Measurements from ENCODE around the gene LRRFIP1.
"Not testable (repeated sequence)": the region's sequence is repeated elsewhere in the genome, so short reads cannot be mapped to it uniquely, and the experiment has no call there.

LRRFIP1 gene

DNA sequence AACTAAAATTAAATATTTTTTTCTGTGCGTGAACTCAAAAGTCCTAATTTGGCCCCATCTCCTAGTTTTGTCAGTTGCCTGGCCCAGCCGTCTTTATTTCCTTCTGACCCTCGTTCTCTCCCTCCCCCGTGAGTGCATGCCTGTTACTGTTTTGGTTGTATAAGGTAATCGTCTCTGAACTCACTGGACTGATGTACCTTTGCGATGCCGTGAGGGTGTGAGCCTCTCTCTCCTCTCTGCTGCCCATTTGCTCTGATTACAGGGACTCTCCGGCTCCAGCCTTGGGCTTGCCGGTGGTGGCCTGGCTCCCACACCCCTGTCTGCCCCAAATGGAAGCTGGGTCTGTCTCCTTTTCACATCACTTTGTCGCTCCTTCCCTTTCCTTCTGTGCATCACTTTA, 104.7 kb downstream of the LRRFIP1 start:
- no peak for DNase-seq

DNA sequence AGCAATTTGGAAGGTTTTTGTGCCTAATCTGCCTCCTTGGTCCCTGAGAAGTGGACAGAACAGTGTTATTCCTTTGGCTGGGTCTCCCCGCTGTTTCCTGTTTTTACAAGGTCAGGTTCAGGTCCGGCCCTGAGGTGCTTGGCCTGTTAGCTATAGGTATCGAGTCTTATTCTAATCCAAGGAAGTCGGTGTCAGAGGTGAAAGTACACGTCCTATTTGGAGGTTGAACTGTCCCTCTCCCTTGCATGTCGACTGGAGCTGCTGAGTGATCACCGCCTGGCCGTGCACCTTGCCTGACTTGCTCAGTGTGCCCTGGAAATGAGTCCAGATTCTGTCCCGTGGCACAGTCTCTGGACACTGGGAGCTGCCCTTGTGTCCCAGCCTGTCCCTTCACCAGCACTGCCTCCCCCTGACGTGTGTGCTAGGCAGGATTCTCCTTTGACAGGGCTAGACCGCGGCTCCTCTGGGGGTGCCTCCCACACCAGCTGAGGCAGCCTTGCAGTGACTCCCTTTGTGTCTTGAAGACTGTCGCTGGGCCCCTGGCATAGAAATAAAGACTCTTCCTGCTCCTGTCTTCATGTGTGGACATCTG, 105.5 kb downstream of the LRRFIP1 start:
- no peak for DNase-seq

DNA sequence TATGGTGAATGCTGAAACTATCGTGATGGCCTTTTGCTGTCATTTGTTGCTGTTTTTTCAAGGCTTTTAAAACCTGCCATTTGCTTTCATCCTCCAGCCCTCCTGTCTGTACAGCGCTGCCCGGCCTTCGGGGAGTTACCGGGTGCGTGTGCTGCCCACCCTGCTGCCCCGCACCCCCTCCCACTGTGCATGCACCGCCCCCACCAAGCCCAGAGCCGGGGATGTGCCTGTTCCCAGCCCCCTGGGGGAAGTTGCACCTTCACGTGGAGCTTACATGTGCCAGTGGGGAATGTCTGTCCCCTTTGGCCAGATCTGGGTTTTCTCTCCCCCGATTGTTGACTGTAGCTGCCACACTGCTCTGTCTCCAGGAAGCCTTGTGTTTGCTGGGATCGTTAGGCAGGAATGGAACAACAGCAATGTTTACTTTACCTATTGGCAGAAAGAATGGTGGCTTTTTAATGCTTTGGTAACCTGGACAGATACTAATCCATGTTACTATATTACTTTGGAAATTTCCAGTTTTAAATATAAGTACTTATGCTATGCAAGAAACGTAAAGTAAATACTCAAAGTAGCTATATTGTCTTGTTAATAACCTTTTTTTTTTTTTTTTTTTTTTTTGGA, 106.4 kb downstream of the LRRFIP1 start:
- no peak for DNase-seq

DNA sequence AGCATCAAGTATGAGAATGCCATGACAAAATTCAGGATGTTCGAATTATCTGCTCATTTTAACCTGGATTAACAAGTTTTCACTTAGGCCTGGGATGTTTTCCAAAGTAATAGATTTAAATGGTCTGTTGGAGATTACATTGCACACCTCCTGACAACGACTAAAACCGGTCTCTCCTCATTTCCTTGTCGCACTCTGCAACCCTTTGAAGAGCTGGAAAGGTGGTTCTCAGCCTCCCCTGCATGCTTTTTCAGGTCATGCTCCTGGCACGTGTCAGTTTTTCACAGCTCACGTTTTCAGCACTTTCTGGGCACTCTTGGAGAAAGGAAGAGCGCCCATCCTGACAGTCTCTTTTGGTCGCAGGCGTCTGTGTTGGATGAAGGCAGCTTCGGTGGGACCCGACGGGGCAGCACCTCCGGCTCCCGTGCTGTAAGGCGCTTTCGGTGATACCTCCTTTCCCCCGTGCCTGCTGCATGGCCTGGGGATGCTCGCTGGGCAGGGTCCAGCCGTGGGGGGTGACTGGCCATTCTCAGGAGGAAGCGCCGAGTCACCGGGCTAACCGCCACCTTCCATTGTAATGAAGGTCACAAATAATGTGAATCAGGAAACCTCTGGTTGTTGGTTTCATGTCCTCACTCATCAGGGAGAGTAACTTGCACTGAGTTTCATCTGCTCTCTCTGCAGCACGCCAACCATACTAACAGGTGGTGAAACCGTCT, 107.7 kb downstream of the LRRFIP1 start:
- DNase-seq = no peak

DNA sequence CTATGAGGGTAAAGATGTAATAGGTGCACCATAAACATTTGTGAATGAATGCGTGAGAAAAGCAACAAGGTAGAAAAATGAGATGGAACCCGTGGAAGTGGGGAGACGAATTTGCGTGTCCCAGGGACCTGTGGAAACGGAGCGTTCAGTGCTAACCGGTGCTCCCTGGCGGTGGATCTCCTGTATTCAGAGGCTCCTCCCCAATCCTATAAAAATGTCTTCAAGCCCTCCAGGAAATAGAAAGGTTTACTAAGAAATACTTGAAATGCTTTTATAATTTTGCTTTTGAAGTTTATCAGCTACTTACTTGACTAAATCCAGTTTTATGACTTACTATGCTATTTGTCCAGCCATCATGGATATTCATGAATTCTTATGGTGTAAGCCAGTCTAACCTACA, 108.4 kb downstream of the LRRFIP1 start:
- DNase-seq = no peak

DNA sequence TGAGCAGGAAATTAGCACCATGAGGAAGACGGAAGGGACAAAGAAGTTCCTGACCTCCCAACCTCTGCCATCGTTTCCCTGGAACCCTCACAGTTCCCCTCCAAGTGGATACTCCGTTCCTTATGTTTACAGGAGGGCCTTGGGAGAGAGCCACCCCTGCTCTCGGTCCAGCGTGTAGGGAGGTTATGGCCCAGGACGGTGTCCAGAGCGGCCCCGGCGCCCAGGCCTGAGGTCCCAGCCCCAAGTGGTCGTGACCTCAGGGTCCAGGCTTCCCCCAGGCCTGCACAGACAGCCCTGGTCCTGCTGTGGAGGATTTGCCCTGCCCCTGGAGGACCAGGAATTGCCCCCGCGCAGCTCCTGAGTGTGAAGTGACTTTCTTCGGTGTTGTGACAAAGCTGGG, 109.4 kb downstream of the LRRFIP1 start:
- DNase-seq = no peak

DNA sequence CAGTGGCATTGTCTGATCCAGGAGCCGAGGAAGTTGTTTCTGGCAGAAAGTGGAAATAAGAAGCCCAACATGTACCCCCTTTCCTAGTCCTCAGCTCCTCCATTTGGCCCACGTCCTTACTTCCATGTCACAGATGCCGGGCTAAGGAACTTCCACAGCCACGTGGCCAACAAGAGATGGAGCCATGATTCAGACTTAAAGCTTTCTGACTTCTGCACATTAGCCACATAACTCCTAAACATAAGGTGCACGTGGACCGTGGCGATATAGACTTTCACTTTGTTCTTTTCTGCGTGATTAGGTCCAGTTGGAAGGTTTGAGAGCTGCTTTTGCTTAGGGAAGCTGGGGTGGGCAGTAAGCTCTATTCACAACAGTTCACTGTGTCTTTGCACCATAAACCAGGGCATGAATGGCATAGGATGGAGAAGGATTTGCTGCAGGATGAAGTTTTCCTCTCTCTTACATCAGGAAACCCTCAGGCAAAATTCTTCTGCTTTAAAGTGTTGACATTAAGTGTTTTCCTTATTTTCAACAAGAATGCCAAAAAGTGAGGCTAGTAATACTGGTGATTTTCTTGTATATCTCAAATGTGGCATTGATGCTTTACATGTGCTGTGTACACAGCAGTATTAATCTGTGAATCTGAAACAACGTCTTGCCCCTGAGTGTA, 109.9 kb downstream of the LRRFIP1 start:
- no peak for DNase-seq

DNA sequence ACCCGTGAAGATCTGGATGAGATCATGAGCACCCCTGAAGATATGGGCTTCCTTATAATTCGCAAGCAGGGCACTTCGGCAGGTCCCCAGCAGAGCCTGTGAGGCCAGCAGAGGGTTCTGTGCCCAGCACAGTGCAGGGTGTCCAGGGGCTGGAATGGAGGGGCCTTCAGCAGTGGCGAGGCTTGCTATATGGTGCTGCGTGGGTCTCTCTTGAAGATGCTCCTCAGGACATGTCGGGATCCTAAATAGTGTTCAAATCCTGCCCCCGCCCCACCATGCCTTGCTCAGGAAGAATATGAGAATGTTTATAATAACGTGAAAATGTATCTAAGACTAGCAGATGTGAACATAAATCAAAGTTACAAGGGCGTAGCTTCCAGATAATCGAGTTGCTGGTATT, 110.9 kb downstream of the LRRFIP1 start:
- DNase-seq = no peak

DNA sequence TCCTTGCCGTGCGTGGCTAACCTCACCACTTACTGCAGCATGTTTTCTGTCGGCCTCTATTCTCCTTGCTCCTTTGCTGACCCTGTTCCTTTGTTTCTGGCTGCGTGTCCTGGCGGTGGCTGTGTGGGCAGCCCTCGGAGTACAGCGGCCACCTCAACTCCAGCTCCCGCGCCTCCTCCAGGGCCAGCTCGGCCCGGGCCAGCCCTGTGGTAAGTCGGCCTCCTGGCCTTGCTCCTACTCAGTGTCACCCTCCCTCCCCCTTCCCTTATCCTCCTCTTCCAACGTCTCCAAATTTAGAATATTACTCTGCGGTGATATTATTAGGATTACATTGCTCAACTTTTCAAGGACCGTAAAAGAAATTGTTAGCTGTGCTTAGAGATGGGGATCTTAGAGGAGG, 111.7 kb downstream of the LRRFIP1 start:
- DNase-seq = no peak

DNA sequence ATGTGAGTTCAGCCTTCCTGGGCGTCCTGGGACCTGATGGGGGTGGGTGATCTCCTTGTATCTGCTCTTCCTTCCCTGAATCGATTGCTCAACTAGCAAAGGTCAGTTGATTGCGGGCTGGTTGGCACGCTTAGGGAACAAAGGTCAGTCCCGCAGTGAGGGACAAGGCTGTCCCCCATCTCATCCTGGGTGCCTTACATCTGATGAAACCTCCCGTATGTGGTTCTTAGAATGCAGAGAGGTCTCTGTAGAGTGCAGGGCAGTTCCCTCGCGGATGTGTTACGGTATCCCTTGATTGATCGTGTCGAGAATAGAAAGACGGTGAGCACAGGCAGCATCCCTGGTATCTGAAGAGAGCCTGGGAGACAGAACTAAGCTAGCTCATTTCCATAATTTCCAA, 114.8 kb downstream of the LRRFIP1 start:
- DNase-seq = no peak

DNA sequence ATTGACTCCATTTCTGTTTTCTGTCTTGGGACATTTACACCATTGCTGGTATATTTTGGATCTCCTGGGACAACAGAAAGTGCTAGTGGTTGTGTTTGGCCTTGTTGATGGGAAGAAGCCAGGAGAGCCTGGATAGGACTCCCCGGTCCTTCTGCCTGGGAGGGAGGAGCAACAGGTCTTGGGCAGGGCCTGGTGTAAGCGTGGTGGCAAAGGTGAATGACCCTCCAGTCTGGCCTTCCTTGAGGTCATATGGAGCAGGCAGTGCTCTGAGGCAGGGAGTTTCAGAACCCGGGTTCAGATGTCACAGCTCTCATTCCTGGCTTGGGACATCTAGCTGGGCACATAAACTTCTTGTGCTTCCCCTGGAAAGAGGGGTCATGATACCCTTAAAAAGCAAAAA, 115.2 kb downstream of the LRRFIP1 start:
- no peak for DNase-seq

DNA sequence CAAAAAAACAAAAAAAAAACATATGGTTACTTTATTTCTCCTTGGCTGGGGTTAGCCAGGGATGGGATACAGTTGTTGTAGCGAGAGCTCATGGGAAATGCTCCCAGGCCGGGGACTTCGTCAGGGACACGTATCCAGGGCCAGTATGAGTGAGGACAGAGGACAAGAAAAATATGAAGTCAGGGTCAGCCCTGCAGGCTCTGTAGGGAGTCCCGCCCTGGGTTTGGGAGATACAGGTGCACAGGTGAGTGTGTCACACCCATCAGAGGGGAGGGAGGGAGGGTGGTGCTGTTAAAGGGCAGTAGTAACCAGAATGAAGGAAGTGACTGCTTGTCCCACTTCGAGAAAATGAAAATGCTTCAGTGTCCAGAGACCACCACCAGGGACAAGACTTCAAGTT, 115.6 kb downstream of the LRRFIP1 start:
- no peak for DNase-seq

DNA sequence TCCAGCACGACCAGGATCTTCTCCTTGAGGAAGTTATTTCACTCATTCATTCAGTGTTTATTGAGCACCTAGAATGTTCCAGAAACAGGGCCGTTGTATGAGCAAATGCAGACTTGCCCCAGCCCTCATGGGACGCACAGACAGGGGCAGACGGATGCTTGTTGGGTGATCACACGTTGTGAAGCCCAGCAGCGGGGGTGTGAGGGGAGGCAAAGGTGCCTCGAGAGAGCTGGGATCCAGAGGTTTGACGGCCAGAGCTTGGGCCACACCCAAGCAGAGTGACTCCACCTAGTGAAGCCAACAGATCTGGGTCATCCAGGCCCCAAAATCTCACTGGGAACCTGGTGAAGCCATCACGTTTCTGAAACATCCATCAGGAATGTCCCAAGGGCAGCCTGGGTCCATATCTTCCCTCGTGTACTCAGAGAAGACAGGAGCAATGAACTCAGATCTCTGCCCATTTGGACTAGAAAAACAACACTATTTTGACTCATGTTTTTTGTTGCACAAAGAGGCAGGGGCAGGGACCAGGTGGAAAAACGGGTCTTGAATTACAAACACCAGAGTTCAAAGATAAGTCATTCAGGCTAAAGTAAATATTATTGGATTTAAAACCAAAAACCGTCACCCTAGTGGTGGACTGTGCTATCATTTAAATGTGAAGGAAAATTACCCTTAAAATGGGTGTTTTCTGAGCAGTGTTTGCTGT, 116.3 kb downstream of the LRRFIP1 start:
- DNase-seq = no peak

DNA sequence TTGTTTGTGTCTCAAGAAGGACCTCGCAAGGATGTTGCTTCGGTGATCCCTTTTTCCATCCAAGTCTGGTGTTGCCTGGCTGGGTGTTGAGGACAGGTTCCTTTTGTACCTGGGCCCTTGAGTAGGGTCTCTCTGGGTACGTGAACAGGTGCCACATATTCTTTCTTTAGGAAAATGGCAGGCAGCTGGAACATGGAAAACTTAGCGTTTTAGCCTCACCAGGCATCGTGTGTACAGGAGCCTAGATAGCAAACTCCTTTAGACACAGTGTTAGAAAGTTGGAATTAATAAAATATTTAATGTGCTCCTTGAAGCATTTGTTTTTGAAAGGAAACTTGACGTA, 116.9 kb downstream of the LRRFIP1 start:
- DNase-seq = no peak

DNA sequence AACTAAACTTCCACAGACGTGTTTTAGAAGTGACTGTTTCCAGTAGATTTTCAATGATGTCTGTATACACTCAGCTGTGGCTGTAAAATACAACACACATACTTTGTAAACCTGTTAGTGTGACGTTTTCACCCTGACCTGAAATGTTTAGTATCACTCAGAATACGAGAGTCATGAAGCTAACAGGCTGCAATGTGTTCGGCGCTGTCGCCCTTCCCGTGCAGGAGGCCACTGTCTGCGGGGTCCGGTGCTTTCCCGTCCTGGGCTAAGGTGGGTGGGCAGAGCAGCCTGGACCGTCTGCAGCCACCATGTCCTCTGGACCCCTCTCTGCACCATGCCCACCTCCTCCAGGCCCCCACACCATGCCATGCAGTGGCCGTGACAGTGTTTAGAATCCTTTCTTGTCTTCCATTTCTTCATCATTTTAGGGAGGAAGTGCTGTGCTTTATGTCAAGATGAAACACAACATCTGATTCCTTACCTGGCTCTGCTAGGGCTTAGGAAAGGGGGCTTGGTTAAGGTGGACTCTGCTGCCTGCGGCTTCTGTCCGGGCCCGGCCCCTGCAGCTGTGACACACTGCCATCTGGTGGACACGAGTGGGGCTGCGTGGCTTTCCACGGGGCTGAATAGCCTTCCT, 117.3 kb downstream of the LRRFIP1 start:
- DNase-seq = peak; percentile 56

DNA sequence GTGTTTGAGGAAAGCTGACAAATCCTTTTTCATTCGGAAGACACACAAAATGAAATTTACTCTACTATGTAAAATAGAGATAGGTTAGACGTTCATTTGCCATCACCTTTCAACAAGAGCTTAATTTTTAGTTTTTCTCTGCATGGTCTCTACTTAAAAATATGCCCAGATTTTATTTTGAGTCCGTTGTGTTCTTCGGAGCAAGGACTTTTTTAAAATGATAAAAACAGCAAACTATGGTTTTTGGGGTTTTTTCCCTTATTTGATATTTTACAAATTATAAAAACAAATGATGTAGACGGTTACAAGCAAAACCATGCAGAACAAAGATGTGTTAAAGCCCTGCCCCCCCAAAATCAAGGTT, 117.8 kb downstream of the LRRFIP1 start:
- no peak for DNase-seq

DNA sequence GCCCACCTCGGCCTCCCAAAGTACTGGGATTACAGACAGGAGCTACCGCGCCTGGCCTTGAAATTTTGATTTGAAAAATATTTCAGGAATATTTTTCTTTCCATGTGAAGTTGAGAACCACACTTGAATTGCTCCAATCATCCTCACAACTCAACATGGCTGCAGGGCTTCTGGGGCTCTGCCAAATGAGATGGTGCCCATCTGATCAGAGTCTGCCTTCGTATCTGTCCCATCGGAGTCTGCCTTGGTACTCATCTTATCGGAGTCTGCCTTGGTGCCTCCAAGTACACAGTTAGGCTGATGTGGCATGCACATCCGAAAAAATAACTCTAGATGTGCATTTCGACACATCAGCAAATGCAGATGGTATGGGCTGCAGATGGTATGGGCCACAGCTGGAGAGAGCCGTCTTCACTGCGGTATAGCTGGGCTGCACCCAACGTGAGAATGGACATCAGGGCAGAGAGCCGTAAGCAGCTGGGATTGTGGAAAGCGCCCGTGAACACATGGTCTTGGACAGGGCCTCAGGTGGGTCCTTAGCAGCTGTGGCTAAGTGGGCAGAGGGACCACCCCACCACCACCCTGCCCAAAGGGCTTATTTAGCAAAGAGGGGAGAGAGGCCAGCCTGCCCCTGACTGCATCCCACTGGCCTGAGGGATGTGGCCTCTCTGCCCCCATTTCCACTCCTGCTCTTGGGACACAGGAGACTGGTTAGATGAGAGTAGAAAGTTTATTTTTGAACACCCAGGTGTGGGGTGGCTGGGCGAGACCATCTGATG, 119.1 kb downstream of the LRRFIP1 start:
- DNase-seq = no peak

DNA sequence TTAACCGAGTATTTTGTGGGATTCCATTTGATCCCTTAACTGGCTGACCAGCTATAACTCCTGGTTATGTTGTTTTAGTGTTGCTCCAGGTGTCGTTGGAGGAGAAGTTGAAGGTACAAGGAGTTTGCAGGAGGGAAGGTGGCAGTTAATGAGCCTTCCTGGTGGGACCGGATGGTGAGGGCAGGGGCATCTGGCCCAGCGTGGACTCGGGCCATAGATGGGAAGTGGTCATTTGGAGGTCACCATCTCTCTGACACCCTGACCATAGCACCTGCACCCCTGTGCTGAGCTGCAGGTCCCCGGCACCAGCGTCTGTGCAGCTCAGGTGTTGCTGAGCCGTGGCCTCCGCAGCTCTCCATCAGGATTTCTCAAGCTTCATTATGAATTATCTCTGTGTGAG, 119.8 kb downstream of the LRRFIP1 start:
- DNase-seq = no peak

DNA sequence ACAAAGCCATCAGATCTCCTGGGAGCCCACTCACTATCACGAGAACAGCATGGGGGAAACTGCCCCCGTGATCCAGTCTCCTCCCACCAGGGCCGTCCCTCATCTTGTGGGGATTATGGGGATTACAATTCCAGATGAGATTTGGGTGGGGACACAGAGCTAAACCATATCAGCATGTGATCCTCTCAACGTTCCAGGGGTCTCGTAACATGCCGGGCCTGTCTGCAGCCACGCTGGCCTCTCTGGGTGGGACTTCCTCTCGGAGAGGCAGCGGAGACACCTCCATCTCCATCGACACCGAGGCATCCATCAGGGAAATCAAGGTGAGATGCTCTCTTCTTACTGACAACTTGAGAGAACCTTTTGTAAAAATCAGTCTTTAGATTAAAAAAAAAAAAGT, 121.6 kb downstream of the LRRFIP1 start:
- DNase-seq = no peak

DNA sequence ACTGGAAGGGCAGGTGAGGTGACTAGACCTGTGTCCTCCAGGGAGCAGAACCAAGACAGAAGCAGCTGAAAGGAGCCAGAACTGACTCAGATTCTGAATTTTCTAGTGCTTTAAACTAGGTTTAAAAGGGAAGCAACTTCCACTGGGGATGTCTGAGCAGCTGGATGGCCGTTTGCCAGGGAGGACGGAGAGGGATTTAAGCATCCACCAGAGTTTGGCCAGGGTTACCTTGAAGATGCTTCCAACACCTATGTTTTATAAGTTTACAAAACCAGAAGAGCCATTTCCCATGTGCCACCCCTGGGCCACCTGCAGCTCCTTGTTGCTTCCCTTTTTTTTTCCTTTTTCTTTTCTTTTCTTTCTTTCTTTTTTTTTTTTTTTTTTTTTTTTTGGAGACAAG, 122.6 kb downstream of the LRRFIP1 start:
- DNase-seq = no peak

DNA sequence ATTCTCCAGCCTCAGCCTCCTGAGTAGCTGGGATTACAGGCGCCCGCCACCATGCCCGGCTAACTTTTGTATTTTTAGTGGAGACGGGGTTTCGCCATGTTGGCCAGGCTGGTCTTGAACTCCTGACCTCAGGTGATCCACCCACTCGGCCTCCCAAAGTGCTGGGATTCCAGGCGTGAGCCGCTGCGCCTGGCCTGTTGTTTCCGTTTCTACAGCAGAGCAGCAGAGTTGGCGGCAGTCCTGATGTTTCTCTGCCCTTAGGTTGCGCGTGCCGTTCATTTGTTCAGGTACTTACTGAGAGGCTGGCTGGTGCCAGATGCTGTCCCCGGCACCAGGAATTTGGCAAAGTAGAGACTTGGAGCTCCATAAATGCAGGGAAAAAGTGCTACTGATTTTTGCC, 123.1 kb downstream of the LRRFIP1 start:
- DNase-seq = not testable (repeated sequence)

DNA sequence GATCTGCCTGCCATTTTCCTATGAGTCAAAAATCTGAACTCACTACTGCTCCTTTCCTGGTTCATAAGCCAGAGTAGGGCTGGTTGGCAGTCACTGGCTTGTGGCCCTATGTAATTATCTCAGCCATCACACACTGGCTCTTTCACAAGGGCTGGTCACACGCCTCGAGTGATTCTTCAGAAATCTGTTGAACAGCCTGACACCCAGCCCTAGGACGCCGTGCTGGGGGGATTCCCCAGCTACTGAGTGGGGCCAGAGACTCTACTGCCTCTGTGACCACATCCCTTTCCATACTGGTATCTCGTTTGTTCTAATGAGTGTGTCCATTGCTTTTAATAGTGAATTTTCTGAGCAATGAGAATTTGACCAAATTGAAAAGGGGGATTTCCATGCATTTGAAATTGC, 125.4 kb downstream of the LRRFIP1 start:
- peak; percentile 8 for DNase-seq
